ENCODE results near the gene ZCCHC24.

GRCh38 chr10:79404231-79404609 is 41.2 kb downstream of the ZCCHC24 start:
- TF ChIP-seq CTCF (IDR thresholded peaks at IDR 0.05) (no peak), POLR2A (IDR thresholded peaks at IDR 0.05) (no peak), EP300 (IDR thresholded peaks at IDR 0.05; ENCODE audit: low read depth) (no peak), POLR2AphosphoS5 (IDR thresholded peaks at IDR 0.05) (no peak)
